Measurements from ENCODE around the gene ADORA3. TPM values are rescaled to one million over a fixed set of nuclear protein-coding genes. Genes with fewer than 3 reads are reported as not detected.

The ADORA3 gene
- total RNA-seq, 1 experiment from 2014 or later: not detected

- no peaks in the 10 kb centered on the region for H3K36me3 Mint-ChIP-seq (ENCODE audit: insufficient read depth, unreplicated experiment)
These were observed 12.0 kb upstream of the ADORA3 start for GRCh38 chr1:111515291-111516004.

GRCh38 chr1:111513410-111514020 is 10.1 kb upstream of the ADORA3 start:
- no TSS peak for BruUV-seq (replicated peaks)
- H3K4me3 Mint-ChIP-seq (ENCODE audit: low read depth, unreplicated experiment): no peak overlapping the region
- H3K4me1 Mint-ChIP-seq (ENCODE audit: low read depth, unreplicated experiment): peaks cover 1% of the 10 kb centered on the region
- no peak overlapping the region for H3K27ac Mint-ChIP-seq (ENCODE audit: unreplicated experiment)
- H3K36me3 Mint-ChIP-seq (ENCODE audit: insufficient read depth, unreplicated experiment): no peaks in the 10 kb centered on the region
- intact Hi-C loops (cut with micrococcal nuclease; ENCODE audit: unreplicated experiment): no loop called here
- DNase-seq: no peak
- CTCF ChIA-PET: no interaction called here
- no peaks in the 10 kb centered on the region for H3K27me3 Mint-ChIP-seq (ENCODE audit: unreplicated experiment)
- TF ChIP-seq, protein P1, sequence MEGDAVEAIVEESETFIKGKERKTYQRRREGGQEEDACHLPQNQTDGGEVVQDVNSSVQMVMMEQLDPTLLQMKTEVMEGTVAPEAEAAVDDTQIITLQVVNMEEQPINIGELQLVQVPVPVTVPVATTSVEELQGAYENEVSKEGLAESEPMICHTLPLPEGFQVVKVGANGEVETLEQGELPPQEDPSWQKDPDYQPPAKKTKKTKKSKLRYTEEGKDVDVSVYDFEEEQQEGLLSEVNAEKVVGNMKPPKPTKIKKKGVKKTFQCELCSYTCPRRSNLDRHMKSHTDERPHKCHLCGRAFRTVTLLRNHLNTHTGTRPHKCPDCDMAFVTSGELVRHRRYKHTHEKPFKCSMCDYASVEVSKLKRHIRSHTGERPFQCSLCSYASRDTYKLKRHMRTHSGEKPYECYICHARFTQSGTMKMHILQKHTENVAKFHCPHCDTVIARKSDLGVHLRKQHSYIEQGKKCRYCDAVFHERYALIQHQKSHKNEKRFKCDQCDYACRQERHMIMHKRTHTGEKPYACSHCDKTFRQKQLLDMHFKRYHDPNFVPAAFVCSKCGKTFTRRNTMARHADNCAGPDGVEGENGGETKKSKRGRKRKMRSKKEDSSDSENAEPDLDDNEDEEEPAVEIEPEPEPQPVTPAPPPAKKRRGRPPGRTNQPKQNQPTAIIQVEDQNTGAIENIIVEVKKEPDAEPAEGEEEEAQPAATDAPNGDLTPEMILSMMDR (IDR thresholded peaks at IDR 0.05; ENCODE audit: unreplicated experiment): no peak
- H3K9me3 Mint-ChIP-seq (ENCODE audit: low read depth, unreplicated experiment): no peaks in the 10 kb centered on the region

More at GRCh38 chr1:111515291-111516004, 12.0 kb upstream of the ADORA3 start:
- no TSS peak for BruUV-seq (replicated peaks)
- Mint-ChIP-seq H3K27ac (ENCODE audit: unreplicated experiment) (no peak overlapping the region), H3K27me3 (ENCODE audit: unreplicated experiment) (no peaks in the 10 kb centered on the region), H3K4me3 (ENCODE audit: low read depth, unreplicated experiment) (no peak overlapping the region), H3K9me3 (ENCODE audit: low read depth, unreplicated experiment) (no peaks in the 10 kb centered on the region), H3K4me1 (ENCODE audit: low read depth, unreplicated experiment) (no peaks in the 10 kb centered on the region)
- DNase-seq: no peak
- TF ChIP-seq, protein P1 (IDR thresholded peaks at IDR 0.05; ENCODE audit: unreplicated experiment): no peak
- intact Hi-C loops (cut with micrococcal nuclease; ENCODE audit: unreplicated experiment): no loop called here
- CTCF ChIA-PET: no interaction called here

DNA sequence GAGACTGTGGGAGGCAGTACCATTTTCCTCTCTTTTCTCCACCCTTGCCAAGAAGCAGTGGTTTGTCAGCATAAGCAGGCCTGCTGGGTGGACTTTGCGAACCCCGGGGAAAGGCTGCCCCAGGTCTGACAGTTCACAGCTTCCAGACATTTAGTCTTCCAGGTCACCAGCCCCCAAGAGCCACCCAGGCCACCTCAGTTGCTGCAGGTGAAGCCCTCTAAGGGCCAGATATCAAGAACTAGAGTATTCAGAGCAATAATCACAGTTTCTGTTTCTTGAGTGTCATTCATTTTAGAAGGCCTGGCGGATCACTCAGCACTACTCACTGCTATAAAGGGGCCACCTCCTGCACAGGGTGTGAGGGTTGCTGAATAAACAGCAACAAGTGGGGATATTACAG is 9.5 kb upstream of the ADORA3 start:
- H3K9me3 Mint-ChIP-seq (ENCODE audit: low read depth, unreplicated experiment): no peaks in the 10 kb centered on the region
- H3K4me3 Mint-ChIP-seq (ENCODE audit: low read depth, unreplicated experiment): no peak overlapping the region
- no peaks in the 10 kb centered on the region for H3K27me3 Mint-ChIP-seq (ENCODE audit: unreplicated experiment)
- CTCF ChIA-PET: no interaction called here
- peaks cover 7% of the 10 kb centered on the region for H3K4me1 Mint-ChIP-seq (ENCODE audit: low read depth, unreplicated experiment)
- intact Hi-C loops (cut with micrococcal nuclease; ENCODE audit: unreplicated experiment): no loop called here
- H3K27ac Mint-ChIP-seq (ENCODE audit: unreplicated experiment): no peak overlapping the region
- BruUV-seq (replicated peaks): no TSS peak
- DNase-seq: no peak
- TF ChIP-seq, protein P1 (IDR thresholded peaks at IDR 0.05; ENCODE audit: unreplicated experiment): no peak
- H3K36me3 Mint-ChIP-seq (ENCODE audit: insufficient read depth, unreplicated experiment): peaks cover 5% of the 10 kb centered on the region

DNA sequence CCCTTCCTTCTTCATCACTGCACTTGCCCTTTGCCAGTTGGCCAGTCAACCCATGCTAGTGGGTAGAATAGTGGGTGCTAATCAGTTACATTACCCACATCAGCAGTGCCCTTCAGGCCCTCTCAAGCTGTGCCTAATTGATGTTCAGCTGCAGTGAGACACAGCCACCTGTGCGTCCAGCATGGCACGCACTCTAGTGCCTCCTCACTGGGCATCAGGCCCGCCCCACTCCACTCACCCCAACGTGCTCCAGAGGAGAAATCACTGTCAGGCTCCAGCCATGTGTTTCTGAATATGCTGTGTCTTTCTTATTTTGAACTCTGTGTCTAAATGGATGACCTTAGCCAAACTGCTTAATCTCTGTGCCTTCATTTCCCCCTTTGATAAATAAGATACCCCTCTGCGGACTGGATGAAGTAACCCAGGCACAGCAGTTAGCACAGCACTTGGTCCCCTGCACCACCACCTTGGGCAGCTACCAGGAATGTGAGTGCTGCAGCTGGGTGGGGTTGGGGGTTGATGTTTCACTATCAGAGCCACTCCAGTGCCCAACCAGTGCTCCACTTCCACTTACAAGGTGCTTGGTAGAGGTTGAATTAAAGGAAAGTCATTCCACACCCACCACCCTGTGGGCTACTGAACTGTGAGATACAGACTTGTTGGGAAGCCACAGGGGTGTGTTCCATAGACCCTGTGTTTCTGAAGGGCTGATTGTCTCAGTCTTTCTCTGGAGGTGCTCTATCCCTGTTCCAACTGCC is 8.9 kb upstream of the ADORA3 start:
- TF ChIP-seq, protein P1 (IDR thresholded peaks at IDR 0.05; ENCODE audit: unreplicated experiment): no peak
- CTCF ChIA-PET: interaction anchor here (0.6 kb wide), 1 partner anchor 170 kb away, joined by 7 read pairs; no protein-coding TSS in a partner anchor
- no TSS peak for BruUV-seq (replicated peaks)
- intact Hi-C loops (cut with micrococcal nuclease; ENCODE audit: unreplicated experiment): no loop called here
- Mint-ChIP-seq H3K36me3 (ENCODE audit: insufficient read depth, unreplicated experiment) (peaks cover 5% of the 10 kb centered on the region), H3K4me1 (ENCODE audit: low read depth, unreplicated experiment) (peaks cover 8% of the 10 kb centered on the region), H3K9me3 (ENCODE audit: low read depth, unreplicated experiment) (no peaks in the 10 kb centered on the region), H3K4me3 (ENCODE audit: low read depth, unreplicated experiment) (no peak overlapping the region), H3K27ac (ENCODE audit: unreplicated experiment) (no peak overlapping the region), H3K27me3 (ENCODE audit: unreplicated experiment) (no peaks in the 10 kb centered on the region)
- no peak for DNase-seq
